Muscle layer of duodenum (tissue), 2 donors: Measurements from ENCODE around the gene OR4E2.
"Not testable (repeated sequence)": the region's sequence is repeated elsewhere in the genome, so short reads cannot be mapped to it uniquely, and the experiment has no call there.

Source experiments
- H3K27ac ChIP-seq: one replicate; pipeline ENCODE4 v1.7.0; 2013; ENCODE audit warnings: mild to moderate bottlenecking, low read length
- H3K27me3 ChIP-seq: one replicate; pipeline ENCODE4 v1.7.0; 2013; ENCODE audit warnings: low read depth, mild to moderate bottlenecking, control low read depth, low read length
- H3K36me3 ChIP-seq, 2 donors: one replicate each; pipeline ENCODE4 v1.7.0; 2013; ENCODE audit warnings: low read length in 2 of 2, control low read depth in 1 of 2, mild to moderate bottlenecking in 1 of 2; ENCODE audit not compliant: insufficient read depth in 2 of 2, control insufficient read depth in 1 of 2
- H3K4me1 ChIP-seq, 2 donors: one replicate each; pipeline ENCODE4 v1.7.0; 2013; ENCODE audit warnings: low read length in 2 of 2, mild to moderate bottlenecking in 2 of 2, control low read depth in 1 of 2, moderate library complexity in 1 of 2; ENCODE audit not compliant: insufficient read depth in 2 of 2, control insufficient read depth in 1 of 2
- H3K4me3 ChIP-seq, 2 donors: one replicate each; pipeline ENCODE4 v1.7.0; 2013; ENCODE audit warnings: low read length in 2 of 2, low read depth in 1 of 2, mild to moderate bottlenecking in 1 of 2
- H3K9me3 ChIP-seq, 2 donors: one replicate each; pipeline ENCODE4 v1.7.0; 2013; ENCODE audit warnings: low read length in 2 of 2, control low read depth in 1 of 2, mild to moderate bottlenecking in 1 of 2; ENCODE audit not compliant: control insufficient read depth in 1 of 2
- donor health status: healthy.

The OR4E2 gene, protein sequence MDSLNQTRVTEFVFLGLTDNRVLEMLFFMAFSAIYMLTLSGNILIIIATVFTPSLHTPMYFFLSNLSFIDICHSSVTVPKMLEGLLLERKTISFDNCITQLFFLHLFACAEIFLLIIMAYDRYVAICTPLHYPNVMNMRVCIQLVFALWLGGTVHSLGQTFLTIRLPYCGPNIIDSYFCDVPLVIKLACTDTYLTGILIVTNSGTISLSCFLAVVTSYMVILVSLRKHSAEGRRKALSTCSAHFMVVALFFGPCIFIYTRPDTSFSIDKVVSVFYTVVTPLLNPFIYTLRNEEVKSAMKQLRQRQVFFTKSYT

DNA sequence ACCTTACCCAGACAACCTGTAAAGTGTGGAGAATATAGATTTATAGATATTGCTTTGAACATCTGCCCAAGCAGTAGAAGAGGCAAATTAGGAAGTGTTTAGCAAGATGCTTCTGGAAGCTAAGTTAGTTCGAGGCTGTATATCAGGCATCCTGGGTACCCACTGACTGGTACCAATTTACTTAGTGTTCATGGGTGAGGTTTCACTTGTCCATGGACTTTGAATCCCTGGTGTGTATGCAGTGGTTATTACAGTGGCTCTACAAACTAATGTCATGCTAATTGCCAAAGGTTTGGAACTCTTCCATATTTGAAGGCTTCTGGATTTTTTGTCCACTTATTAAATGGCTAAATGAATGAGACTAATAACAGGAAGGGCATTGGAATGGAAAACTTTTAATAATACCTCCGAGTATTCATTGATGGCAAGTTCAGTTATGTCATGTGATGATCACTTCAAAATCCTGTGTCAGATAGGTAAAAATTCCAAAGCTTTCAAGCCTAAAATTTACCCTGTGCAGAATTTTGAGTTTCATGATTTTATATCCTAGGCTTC, at the start of gene OR4E2:
TSS of gene OR4E2 (plus strand) at position 505 of the 555 bp plus-strand sequence. CDS start 11,248 bp downstream, outside the sequence.
- no peak within 1 kb of the TSS for H3K4me3 ChIP-seq
- no peaks in the 10 kb centered on the region for H3K9me3 ChIP-seq
- no peaks in the 10 kb centered on the region for H3K4me1 ChIP-seq
- H3K36me3 ChIP-seq: no peaks in the 10 kb centered on the region
- no peaks in the 10 kb centered on the region for H3K27me3 ChIP-seq
- no peak within 1 kb of the TSS for H3K27ac ChIP-seq

DNA sequence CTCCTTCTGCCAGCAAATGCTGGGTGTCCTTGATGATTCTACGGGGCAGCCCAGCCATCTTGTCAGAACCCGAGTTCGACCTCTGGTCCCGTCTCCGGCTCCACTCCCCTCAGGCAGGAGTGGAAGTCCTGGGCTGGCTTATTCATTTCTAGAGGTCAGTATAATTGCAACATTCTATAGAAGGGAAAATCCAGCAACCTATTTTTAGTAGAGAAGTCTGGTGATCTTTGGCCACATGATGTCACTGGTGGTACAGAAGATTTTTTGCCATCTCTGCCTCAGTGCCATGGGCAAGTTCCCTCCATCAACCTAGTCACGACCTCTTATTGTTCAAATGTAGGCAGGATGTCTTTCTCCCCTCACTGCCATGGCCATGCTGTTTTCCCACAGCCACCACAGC, 41.3 kb upstream of the OR4E2 start:
- no peaks in the 10 kb centered on the region for H3K4me1 ChIP-seq
- no peak overlapping the region for H3K27ac ChIP-seq
- H3K36me3 ChIP-seq: no peaks in the 10 kb centered on the region
- no peak overlapping the region for H3K4me3 ChIP-seq
- no peaks in the 10 kb centered on the region for H3K9me3 ChIP-seq
- no peaks in the 10 kb centered on the region for H3K27me3 ChIP-seq

DNA sequence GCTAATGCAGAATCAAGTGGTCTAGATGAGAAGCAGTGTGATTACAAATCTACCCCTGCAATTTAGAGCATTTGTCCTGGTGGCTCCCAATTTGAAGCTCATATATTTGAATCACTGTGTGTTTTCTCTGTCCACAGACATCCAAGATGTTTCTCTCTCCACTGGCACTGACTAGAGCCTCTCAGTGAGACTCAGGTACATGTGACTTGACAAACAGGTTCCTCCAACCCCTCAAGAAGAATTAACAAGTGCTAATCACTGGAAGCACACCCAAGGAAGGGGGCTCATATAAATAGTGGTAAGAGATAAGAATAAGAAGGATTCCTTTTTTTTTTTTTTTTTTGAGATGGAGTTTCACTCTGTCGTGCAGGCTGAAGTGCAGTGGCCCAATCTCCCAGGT, 39.4 kb upstream of the OR4E2 start:
- H3K9me3 ChIP-seq: no peaks in the 10 kb centered on the region
- H3K36me3 ChIP-seq: no peaks in the 10 kb centered on the region
- no peak overlapping the region for H3K4me3 ChIP-seq
- H3K4me1 ChIP-seq: no peaks in the 10 kb centered on the region
- H3K27ac ChIP-seq: no peak overlapping the region
- no peaks in the 10 kb centered on the region for H3K27me3 ChIP-seq

DNA sequence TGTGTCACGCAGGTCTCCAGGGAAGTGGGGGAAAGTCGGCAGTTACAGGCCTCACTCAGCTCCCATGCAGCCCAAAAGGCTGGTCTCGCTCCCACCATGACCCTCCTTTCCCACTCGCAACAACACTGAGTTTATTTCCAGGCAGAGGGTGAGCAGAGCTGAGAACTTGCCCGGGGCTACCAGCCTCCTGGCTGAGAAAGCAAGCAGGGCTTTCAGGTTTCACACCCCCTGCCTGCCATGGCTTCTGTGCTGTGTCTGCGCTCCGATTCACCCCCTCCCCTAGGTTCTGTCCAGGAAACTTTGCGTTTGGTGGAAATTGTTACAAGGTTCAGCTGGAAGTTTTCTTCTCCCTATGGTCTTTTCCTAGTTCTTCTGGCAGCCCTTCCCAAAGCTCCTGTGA, 36.0 kb upstream of the OR4E2 start:
- Histone ChIP-seq H3K27ac (no peak overlapping the region), H3K4me3 (no peak overlapping the region), H3K9me3 (no peaks in the 10 kb centered on the region), H3K36me3 (no peaks in the 10 kb centered on the region), H3K27me3 (no peaks in the 10 kb centered on the region), H3K4me1 (no peaks in the 10 kb centered on the region)

DNA sequence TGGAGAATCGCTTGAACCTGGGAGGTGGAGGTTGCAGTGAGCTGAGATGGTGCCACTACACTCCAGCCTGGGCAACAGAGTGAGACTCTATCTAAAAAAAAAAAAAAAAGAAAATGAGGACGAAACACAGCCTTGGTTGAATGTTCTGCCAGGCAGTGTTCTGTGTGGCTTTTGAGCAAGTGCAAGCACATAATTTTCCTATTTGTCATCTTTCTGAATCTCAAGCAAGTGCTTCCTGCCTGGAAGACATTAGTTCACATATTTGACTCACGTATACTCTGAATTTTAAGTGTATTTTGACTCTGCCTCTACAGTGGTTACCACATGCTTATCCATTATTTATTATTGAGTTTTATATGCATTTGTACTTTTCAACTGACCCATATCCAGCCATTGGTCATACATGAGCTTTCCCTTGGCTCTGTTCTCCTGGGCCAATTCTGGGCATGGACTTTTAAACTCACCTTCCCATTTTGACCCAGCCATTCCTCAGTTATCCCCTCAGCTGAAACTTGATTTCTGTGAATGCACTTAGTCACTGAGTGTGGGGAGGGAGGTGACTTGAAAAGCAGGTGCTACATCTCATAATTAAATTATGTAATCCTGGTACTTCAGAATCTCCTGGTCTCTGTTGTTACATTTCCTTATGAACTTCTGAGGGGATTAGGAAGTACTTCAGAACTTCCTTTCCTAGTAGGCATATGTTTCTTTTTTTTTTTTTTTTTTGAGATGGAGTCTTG, 27.0 kb upstream of the OR4E2 start:
- no peaks in the 10 kb centered on the region for H3K36me3 ChIP-seq
- no peak overlapping the region for H3K27ac ChIP-seq
- no peaks in the 10 kb centered on the region for H3K4me1 ChIP-seq
- no peaks in the 10 kb centered on the region for H3K9me3 ChIP-seq
- H3K4me3 ChIP-seq: no peak overlapping the region
- H3K27me3 ChIP-seq: no peaks in the 10 kb centered on the region

DNA sequence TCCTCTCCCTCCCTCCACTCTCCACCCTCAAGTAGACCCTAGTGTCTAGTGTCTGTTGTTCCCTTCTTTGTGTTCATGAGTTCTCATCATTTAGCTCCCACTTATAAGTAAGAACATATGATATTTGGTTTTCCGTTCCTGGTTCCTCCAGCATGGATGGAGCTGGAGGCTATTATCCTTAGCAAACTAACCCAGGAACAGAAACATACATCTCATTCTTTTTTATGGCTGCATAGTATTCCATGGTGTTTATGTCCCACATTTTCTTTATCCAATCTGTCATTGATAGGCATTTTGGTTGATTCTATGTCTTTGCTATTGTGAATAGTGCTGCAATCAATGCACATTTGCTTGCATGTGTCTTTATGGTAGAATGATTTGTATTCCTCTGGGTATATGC, 23.1 kb upstream of the OR4E2 start:
- not testable (repeated sequence) for H3K27me3 ChIP-seq, H3K27ac ChIP-seq, H3K4me3 ChIP-seq, H3K9me3 ChIP-seq, H3K4me1 ChIP-seq, H3K36me3 ChIP-seq

DNA sequence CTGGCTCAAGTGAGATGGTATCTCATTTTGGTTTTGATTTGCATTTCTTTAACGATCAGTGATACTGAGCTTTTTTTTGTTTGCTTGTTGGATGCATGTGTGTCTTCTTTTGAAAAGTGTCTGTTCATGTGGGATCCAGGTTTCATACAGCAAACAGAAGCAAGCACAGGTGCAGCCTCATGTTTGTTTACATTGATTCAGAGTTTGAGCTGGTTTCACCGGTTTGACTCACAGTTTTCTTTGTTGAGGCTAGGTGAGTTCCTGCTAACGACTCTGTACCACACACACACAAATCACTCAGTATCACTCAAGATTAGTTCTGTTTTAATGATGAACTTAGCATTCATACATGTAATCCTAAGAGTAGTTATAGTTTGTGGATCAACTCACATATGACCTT, 22.6 kb upstream of the OR4E2 start:
- Histone ChIP-seq H3K36me3 (no peaks in the 10 kb centered on the region), H3K4me1 (no peaks in the 10 kb centered on the region), H3K27me3 (no peaks in the 10 kb centered on the region), H3K4me3 (no peak overlapping the region), H3K9me3 (no peaks in the 10 kb centered on the region), H3K27ac (no peak overlapping the region)

DNA sequence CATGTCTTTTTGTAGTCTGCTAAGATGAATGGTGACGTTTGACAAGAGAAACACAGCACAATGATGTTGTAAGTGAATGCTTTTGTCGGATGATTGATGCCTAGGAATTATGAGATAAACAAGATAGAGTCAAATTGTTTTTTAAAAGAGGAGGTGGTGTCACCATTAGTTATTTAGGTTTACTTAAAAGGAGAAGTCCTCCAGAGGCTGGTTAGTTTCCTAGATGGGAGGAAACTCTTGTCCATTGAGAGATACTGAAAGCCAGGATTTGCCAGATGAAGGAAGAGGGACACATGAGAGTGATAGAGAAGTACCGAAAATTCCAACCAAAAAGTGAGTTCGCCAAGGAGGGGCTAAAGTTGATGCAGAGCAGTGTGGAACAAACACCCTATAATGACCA, 18.8 kb upstream of the OR4E2 start, which contains the start of gene OR10G2:
TSS of gene OR10G2 (minus strand) at position 101 of the 400 bp plus-strand sequence. CDS start at position 3, 98 bp downstream.
- H3K9me3 ChIP-seq: no peaks in the 10 kb centered on the region
- no peaks in the 10 kb centered on the region for H3K27me3 ChIP-seq
- no peaks in the 10 kb centered on the region for H3K36me3 ChIP-seq
- H3K4me3 ChIP-seq: no peak within 1 kb of the TSS
- H3K27ac ChIP-seq: no peak within 1 kb of the TSS
- no peaks in the 10 kb centered on the region for H3K4me1 ChIP-seq

DNA sequence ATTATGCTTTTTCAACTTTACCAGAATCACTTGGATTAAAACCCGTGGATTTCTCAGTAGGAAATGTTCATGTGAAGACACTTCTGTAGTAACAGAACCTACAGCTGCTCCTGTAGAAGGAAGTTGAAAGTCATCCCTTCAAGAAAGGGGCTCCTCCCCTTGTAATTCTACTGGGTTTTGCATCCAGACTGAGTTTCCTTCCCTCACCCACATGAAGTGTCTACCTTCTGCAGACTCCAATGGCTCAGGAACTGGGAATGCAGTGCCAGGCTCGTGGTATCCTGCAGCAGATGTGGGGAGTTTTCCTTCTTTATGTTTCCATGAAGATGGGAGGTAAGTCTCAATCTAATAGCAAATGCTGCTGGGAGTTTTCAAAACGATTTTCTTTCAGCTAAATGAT, 11.0 kb upstream of the OR4E2 start:
- Histone ChIP-seq H3K9me3 (no peaks in the 10 kb centered on the region), H3K4me3 (no peak overlapping the region), H3K27ac (no peak overlapping the region), H3K27me3 (no peaks in the 10 kb centered on the region), H3K4me1 (no peaks in the 10 kb centered on the region), H3K36me3 (no peaks in the 10 kb centered on the region)

DNA sequence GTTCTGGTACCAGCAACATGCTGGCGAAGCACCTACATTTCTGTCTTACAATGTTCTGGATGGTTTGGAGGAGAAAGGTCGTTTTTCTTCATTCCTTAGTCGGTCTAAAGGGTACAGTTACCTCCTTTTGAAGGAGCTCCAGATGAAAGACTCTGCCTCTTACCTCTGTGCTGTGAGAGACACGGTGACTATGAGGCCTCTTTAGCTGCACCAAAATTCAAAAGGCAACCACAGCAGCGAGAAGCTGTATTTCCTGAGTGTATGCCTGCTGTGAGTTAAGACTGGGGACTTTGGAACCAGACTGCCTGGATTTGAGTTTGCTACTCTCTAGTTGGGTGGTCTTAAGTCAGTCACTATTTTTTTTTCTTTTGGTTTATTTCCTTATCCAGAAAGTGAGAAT, 10.2 kb upstream of the OR4E2 start:
- no peaks in the 10 kb centered on the region for H3K9me3 ChIP-seq
- no peaks in the 10 kb centered on the region for H3K36me3 ChIP-seq
- no peaks in the 10 kb centered on the region for H3K4me1 ChIP-seq

DNA sequence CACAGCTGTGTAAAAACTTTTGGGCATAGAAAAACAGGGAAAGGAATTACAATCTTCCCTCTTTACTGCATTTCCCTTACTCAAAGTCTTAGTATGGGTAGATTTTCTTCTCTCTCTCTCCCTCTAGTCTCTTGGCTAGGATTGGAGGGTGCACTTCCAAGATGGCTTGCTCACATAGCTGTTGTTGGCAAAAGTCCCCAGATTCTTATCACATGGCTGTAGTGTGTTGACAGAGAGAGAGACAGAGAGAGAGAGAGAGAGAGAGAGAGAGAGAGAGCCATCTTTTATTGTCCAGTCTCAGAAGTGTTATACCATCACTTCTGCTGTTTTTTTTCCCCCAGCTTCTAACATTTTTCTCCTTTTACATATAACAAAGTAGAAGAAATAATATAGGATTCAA, 6.3 kb upstream of the OR4E2 start:
- H3K36me3 ChIP-seq: no peaks in the 10 kb centered on the region
- no peak overlapping the region for H3K4me3 ChIP-seq
- no peaks in the 10 kb centered on the region for H3K27me3 ChIP-seq
- no peaks in the 10 kb centered on the region for H3K9me3 ChIP-seq
- H3K27ac ChIP-seq: no peak overlapping the region
- no peaks in the 10 kb centered on the region for H3K4me1 ChIP-seq

More for the DNA sequence above, 10.2 kb upstream of the OR4E2 start:
- H3K27ac ChIP-seq: no peak overlapping the region
- H3K4me3 ChIP-seq: no peak overlapping the region
- no peaks in the 10 kb centered on the region for H3K27me3 ChIP-seq
